ENCODE measurements around the gene AANAT. TPM values are rescaled to one million over a fixed set of nuclear protein-coding genes. Genes with fewer than 3 reads are reported as not detected.

Gene AANAT
- total RNA-seq, 1 donor: not detected

- TF ChIP-seq CTCF (IDR thresholded peaks at IDR 0.05; ENCODE audit: insufficient read depth, low read length): no peak
- no peak overlapping the region for H3K4me3 ChIP-seq (ENCODE audit: low read depth, low read length)
- no peak for DNase-seq (ENCODE audit: low read depth)
Measured at GRCh38 chr17:76433693-76434092, 33.7 kb upstream of the AANAT start.

- H3K4me3 ChIP-seq (ENCODE audit: low read depth, low read length): no peak overlapping the region
- DNase-seq (ENCODE audit: low read depth): no peak
- TF ChIP-seq CTCF (IDR thresholded peaks at IDR 0.05; ENCODE audit: insufficient read depth, low read length): no peak
Measured at GRCh38 chr17:76434870-76435269, 32.5 kb upstream of the AANAT start.

GRCh38 chr17:76435751-76436150 is 31.7 kb upstream of the AANAT start:
- DNase-seq (ENCODE audit: low read depth): no peak
- H3K4me3 ChIP-seq (ENCODE audit: low read depth, low read length): no peak overlapping the region
- no peak for TF ChIP-seq CTCF (IDR thresholded peaks at IDR 0.05; ENCODE audit: insufficient read depth, low read length)

GRCh38 chr17:76437467-76438402 is 29.7 kb upstream of the AANAT start:
- TF ChIP-seq CTCF (IDR thresholded peaks at IDR 0.05; ENCODE audit: insufficient read depth, low read length): no peak
- no peak overlapping the region for H3K4me3 ChIP-seq (ENCODE audit: low read depth, low read length)
- no peak for DNase-seq (ENCODE audit: low read depth)

GRCh38 chr17:76438906-76439305 is 28.5 kb upstream of the AANAT start:
- DNase-seq (ENCODE audit: low read depth): no peak
- no peak overlapping the region for H3K4me3 ChIP-seq (ENCODE audit: low read depth, low read length)
- no peak for TF ChIP-seq CTCF (IDR thresholded peaks at IDR 0.05; ENCODE audit: insufficient read depth, low read length)

- DNase-seq (ENCODE audit: low read depth): no peak
- no peak overlapping the region for H3K4me3 ChIP-seq (ENCODE audit: low read depth, low read length)
- TF ChIP-seq CTCF (IDR thresholded peaks at IDR 0.05; ENCODE audit: insufficient read depth, low read length): no peak
Measured at GRCh38 chr17:76439314-76439928, 28.0 kb upstream of the AANAT start.

Data from fibroblast of the aortic adventitia (primary cell).